H1 (cell line): ENCODE results near the gene STXBP6. TPM values are rescaled to one million over a fixed set of nuclear protein-coding genes. Genes with fewer than 3 reads are reported as not detected.

Experiments used
- CTCF ChIA-PET: fragments of 300-600 bp; sonication (Branson Sonifier 250); formaldehyde crosslinking; loops from one replicate; lab custom pipeline; 2021; ENCODE audit not compliant: partially characterized antibody; lab: Charles Lee
- POLR2A ChIA-PET: fragments of 300-600 bp; sonication (Branson Sonifier 250); formaldehyde crosslinking; loops from one replicate; lab custom pipeline; 2021; ENCODE audit warnings: inconsistent platforms; ENCODE audit not compliant: partially characterized antibody; lab: Charles Lee
- DNase-seq, 2 experiments: peaks; one replicate each; pipeline versions ENCODE4 v3.0.0 to v3.0.0-alpha.2; 2010 to 2022; ENCODE audit warnings: low spot score in 2 of 2, low read depth in 1 of 2, mixed read lengths in 1 of 2
- FAIRE-seq: peaks from 2 replicates; lab custom pipeline; 2011; peaks lifted over from hg19 to GRCh38; lab: Jason Lieb, UNC
- H2AFZ ChIP-seq: 2 replicates; pipeline ENCODE4 v1.8.1; 2012; ENCODE audit warnings: low read length, inconsistent platforms
- H2AK5ac ChIP-seq: 2 replicates; pipeline ENCODE4 v1.6.1; 2013; ENCODE audit warnings: low read depth, low read length
- H2BK120ac ChIP-seq: replicated peaks from 2 replicates; pipeline ENCODE3; 2013; ENCODE audit warnings: low read depth, low read length, inconsistent platforms
- H2BK12ac ChIP-seq: 2 replicates; pipeline ENCODE4 v1.6.1; 2013; ENCODE audit warnings: low read depth, low read length
- H2BK15ac ChIP-seq: 2 replicates; pipeline ENCODE4 v1.6.1; 2013; ENCODE audit warnings: low read length
- H2BK20ac ChIP-seq: 2 replicates; pipeline ENCODE4 v1.6.1; 2013; ENCODE audit warnings: low read length
- H2BK5ac ChIP-seq: 2 replicates; pipeline ENCODE4 v1.6.1; 2013; ENCODE audit warnings: low read depth, low read length
- H3K14ac ChIP-seq: 2 replicates; pipeline ENCODE4 v1.6.1; 2013; ENCODE audit warnings: inconsistent platforms; ENCODE audit not compliant: insufficient read length
- H3K18ac ChIP-seq: 2 replicates; pipeline ENCODE4 v1.6.1; 2013; ENCODE audit warnings: low read length; ENCODE audit errors: extremely low read depth
- H3K23ac ChIP-seq: 2 replicates; pipeline ENCODE4 v1.6.1; 2013; ENCODE audit warnings: inconsistent platforms; ENCODE audit not compliant: insufficient read length
- H3K23me2 ChIP-seq: 2 replicates; pipeline ENCODE4 v1.6.1; 2013; ENCODE audit warnings: low read depth, low read length
- H3K27ac ChIP-seq: 2 replicates; pipeline ENCODE4 v1.6.1; 2011; ENCODE audit warnings: low read depth, low read length, inconsistent platforms
- H3K27me3 ChIP-seq, 4 experiments: replicated peaks in 1 of 4; 1 replicate in 1 of 4; 2 replicates in 3 of 4; pipeline versions ENCODE4 v1.6.1 to v1.8.1; 2011 to 2013; ENCODE audit warnings: low read length in 3 of 4, mild to moderate bottlenecking in 3 of 4, inconsistent platforms in 2 of 4, mixed read lengths in 2 of 4, moderate library complexity in 1 of 4; ENCODE audit not compliant: control insufficient read depth in 3 of 4, insufficient read depth in 3 of 4; ENCODE audit errors: extremely low read depth in 1 of 4
- H3K36me3 ChIP-seq, 4 experiments: 2 replicates each; pipeline versions ENCODE4 v1.6.1 to v1.8.1; 2011 to 2013; ENCODE audit warnings: mild to moderate bottlenecking in 4 of 4, low read length in 3 of 4, moderate library complexity in 2 of 4, control low read depth in 1 of 4, inconsistent platforms in 1 of 4; ENCODE audit not compliant: insufficient read depth in 4 of 4, control insufficient read depth in 2 of 4
- H3K4ac ChIP-seq: replicated peaks from 2 replicates; pipeline ENCODE3; 2013; ENCODE audit warnings: low read length, low read depth, mixed read lengths, inconsistent platforms; ENCODE audit not compliant: insufficient read length
- H3K4me1 ChIP-seq, 4 experiments: replicated peaks in 1 of 4; 1 replicate in 1 of 4; 2 replicates in 3 of 4; pipeline versions ENCODE4 v1.6.1 to v1.8.1; 2011 to 2013; ENCODE audit warnings: low read length in 3 of 4, inconsistent platforms in 2 of 4, mixed read lengths in 1 of 4; ENCODE audit not compliant: insufficient read depth in 4 of 4, control insufficient read depth in 3 of 4
- H3K4me2 ChIP-seq, 2 experiments: 2 replicates each; pipeline versions ENCODE4 v1.6.1 to v1.8.1; 2011 to 2013; ENCODE audit warnings: low read depth in 2 of 2, low read length in 2 of 2, control low read depth in 1 of 2, inconsistent platforms in 1 of 2, mild to moderate bottlenecking in 1 of 2; ENCODE audit not compliant: insufficient read depth in 1 of 2
- H3K4me3 ChIP-seq, 4 experiments: fragments of 200-600, 300-600 bp in 1 of 4; sonication (generic), shearing (Covaris generic), sonication (Bioruptor Twin) in 1 of 4; 2 replicates each; pipeline versions ENCODE4 v1.5.1 to v1.8.1; 2011 to 2016; ENCODE audit warnings: low read length in 4 of 4, low read depth in 3 of 4, control low read depth in 2 of 4, inconsistent platforms in 2 of 4, mild to moderate bottlenecking in 2 of 4, mixed read lengths in 1 of 4, moderate library complexity in 1 of 4; ENCODE audit not compliant: insufficient read depth in 2 of 4; ENCODE audit errors: extremely low read depth in 1 of 4
- H3K56ac ChIP-seq: replicated peaks from 2 replicates; pipeline ENCODE3; 2013; ENCODE audit warnings: low read depth, mild to moderate bottlenecking, mixed read lengths, low read length, inconsistent platforms; ENCODE audit not compliant: insufficient read length
- H3K79me1 ChIP-seq: 2 replicates; pipeline ENCODE4 v1.6.1; 2013; ENCODE audit warnings: low read depth, low read length, control low read depth
- H3K79me2 ChIP-seq, 2 experiments: 2 replicates each; pipeline versions ENCODE4 v1.6.1 to v1.8.1; 2012 to 2013; ENCODE audit warnings: low read length in 2 of 2, mild to moderate bottlenecking in 2 of 2, inconsistent platforms in 1 of 2; ENCODE audit not compliant: insufficient read depth in 2 of 2, control insufficient read depth in 1 of 2
- H3K9ac ChIP-seq, 4 experiments: replicated peaks in 1 of 4; 1 replicate in 1 of 4; 2 replicates in 3 of 4; pipeline versions ENCODE4 v1.6.1 to v1.8.1; 2011 to 2013; ENCODE audit warnings: low read depth in 3 of 4, low read length in 3 of 4, control low read depth in 2 of 4, mild to moderate bottlenecking in 2 of 4, moderate library complexity in 2 of 4, inconsistent platforms in 1 of 4; ENCODE audit errors: extremely low read depth in 1 of 4
- H3K9me3 ChIP-seq, 2 experiments: 2 replicates each; pipeline versions ENCODE4 v1.6.1 to v1.8.1; 2012 to 2013; ENCODE audit warnings: mild to moderate bottlenecking in 2 of 2, moderate library complexity in 2 of 2, control low read depth in 1 of 2, inconsistent platforms in 1 of 2, low read depth in 1 of 2, low read length in 1 of 2, mixed read lengths in 1 of 2; ENCODE audit not compliant: insufficient read depth in 2 of 2
- H4K20me1 ChIP-seq, 2 experiments: replicated peaks in 1 of 2; 2 replicates each; pipeline versions ENCODE3 to v1.8.1; 2011 to 2013; ENCODE audit warnings: inconsistent platforms in 2 of 2, low read length in 2 of 2, mild to moderate bottlenecking in 1 of 2; ENCODE audit not compliant: insufficient read depth in 2 of 2, control insufficient read depth in 1 of 2
- H4K5ac ChIP-seq: 2 replicates; pipeline ENCODE4 v1.6.1; 2013; ENCODE audit warnings: low read length, low read depth, mixed read lengths, inconsistent platforms; ENCODE audit not compliant: insufficient read length
- H4K8ac ChIP-seq: 2 replicates; pipeline ENCODE4 v1.8.0; 2013; ENCODE audit warnings: mild to moderate bottlenecking, moderate library complexity, low read length, inconsistent platforms; ENCODE audit not compliant: insufficient read depth; ENCODE audit errors: extremely low read depth
- H4K91ac ChIP-seq: replicated peaks from 2 replicates; pipeline ENCODE3; 2013; ENCODE audit warnings: low read length, mixed read lengths, inconsistent platforms; ENCODE audit not compliant: insufficient read length
- BRCA1 ChIP-seq: IDR thresholded peaks from 2 replicates; pipeline ENCODE4 v1.6.1; 2012; ENCODE audit warnings: low read depth, low read length, improper control_type of control experiment
- CEBPB ChIP-seq: IDR thresholded peaks from 2 replicates; pipeline ENCODE4 v1.6.1; 2012; ENCODE audit warnings: low read depth, low read length
- EGR1 ChIP-seq: IDR thresholded peaks from 2 replicates; pipeline ENCODE4 v1.6.1; 2011; ENCODE audit warnings: low read depth, low read length, borderline replicate concordance
- KDM4A ChIP-seq: IDR thresholded peaks from one replicate; pipeline ENCODE4 v1.7.1; 2012; ENCODE audit warnings: low read depth, mild to moderate bottlenecking, moderate library complexity, low read length, inconsistent platforms; ENCODE audit not compliant: severe bottlenecking
- MAFK ChIP-seq: IDR thresholded peaks from 2 replicates; pipeline ENCODE4 v1.6.1; 2012; ENCODE audit warnings: low read depth, mild to moderate bottlenecking, improper control_type of control experiment, low read length
- NRF1 ChIP-seq: IDR thresholded peaks from 2 replicates; pipeline ENCODE4 v1.6.1; 2011; ENCODE audit warnings: mild to moderate bottlenecking, low read depth, low read length, improper control_type of control experiment
- POLR2AphosphoS5 ChIP-seq: IDR thresholded peaks from 2 replicates; pipeline ENCODE4 v1.6.1; 2011; ENCODE audit warnings: low read depth, low read length
- SAP30 ChIP-seq: fragments of 300-600 bp; sonication (generic); IDR thresholded peaks from 2 replicates; pipeline ENCODE4 v1.7.1; 2012; ENCODE audit warnings: low read length, moderate library complexity, mild to moderate bottlenecking, inconsistent platforms; ENCODE audit not compliant: insufficient read depth, insufficient replicate concordance
- SIRT6 ChIP-seq: IDR thresholded peaks from one replicate; pipeline ENCODE4 v1.7.1; 2012; ENCODE audit warnings: low read length, inconsistent platforms
- SIX5 ChIP-seq: IDR thresholded peaks from 2 replicates; pipeline ENCODE4 v1.6.1; 2011; ENCODE audit warnings: mild to moderate bottlenecking, low read depth, low read length
- SP1 ChIP-seq: IDR thresholded peaks from 2 replicates; pipeline ENCODE4 v1.6.1; 2011; ENCODE audit warnings: low read depth, low read length
- TBP ChIP-seq: IDR thresholded peaks from 2 replicates; pipeline ENCODE4 v1.6.1; 2011; ENCODE audit warnings: low read depth, low read length, improper control_type of control experiment
- TCF12 ChIP-seq: IDR thresholded peaks from 2 replicates; pipeline ENCODE4 v1.6.1; 2011; ENCODE audit warnings: low read depth, mild to moderate bottlenecking, low read length
- TEAD4 ChIP-seq: IDR thresholded peaks from 2 replicates; pipeline ENCODE4 v1.6.1; 2012; ENCODE audit warnings: low read depth, low read length, inconsistent platforms, mixed read lengths
- ZNF274 ChIP-seq: IDR thresholded peaks from 2 replicates; pipeline ENCODE4 v1.7.0; 2012; ENCODE audit warnings: low read length, borderline replicate concordance; ENCODE audit errors: extremely low read depth
- WGBS, 2 experiments: shearing (Covaris generic) in 1 of 2; methylation state at CpG; one replicate each; pipeline versions ENCODE4 v1.1.6 to v1.1.7; 2013 to 2015; ENCODE audit warnings: low lambda C conversion rate in 2 of 2, mixed read lengths in 2 of 2, inconsistent platforms in 1 of 2, low coverage in 1 of 2, missing lambda C conversion rate in 1 of 2; ENCODE audit not compliant: insufficient replicate concordance in 2 of 2, insufficient coverage in 1 of 2, insufficient read length in 1 of 2; ENCODE audit errors: extremely low coverage in 1 of 2, missing lambda C conversion rate in 1 of 2; 5-methylcytosine and 5-hydroxymethylcytosine counted together
- polyA plus RNA-seq, 7 experiments: library from polyadenylated mRNA; depleted of rRNA in 3 of 7; stranded (reverse) in 5 of 7; unstranded in 2 of 7; fragments of >200 nt in 5 of 7; fragments of 200-250 nt in 2 of 7; gene quantifications; 1 replicate in 5 of 7; 2 replicates in 1 of 7; 4 replicates in 1 of 7; pipeline versions ENCODE4 v1.2.1 to v1.2.3, GENCODE V29; 2011 to 2013; ENCODE audit warnings: missing spikeins in 2 of 7, mixed read lengths in 2 of 7
- total RNA-seq: library from RNA; stranded (reverse); fragmentation: NEBNext Ultra II Directional; extraction: Animal tissue kit (Norgen Biotek cat#: 25700); gene quantifications from 2 replicates; pipeline ENCODE4 v1.2.1, GENCODE V29; 2021

The STXBP6 gene
- total and polyA plus RNA-seq, 2 of the 8 experiments (the other 6 are each of a cell fraction or from before 2014, with no cell fraction given): 9.4 to 18.1 TPM

GRCh38 chr14:25044106-25044698 is 5.7 kb downstream of the STXBP6 start:
- Histone ChIP-seq H2BK20ac (no peak overlapping the region), H3K27me3 (peaks cover 4 to 18% (median 13%) of the 10 kb centered on the region in 4 experiments), H3K79me2 (0 out of 4 replicates have a peak, but pooled peaks cover 2 to 3% of the 10 kb centered on the region in 2 experiments), H2BK5ac (no peak overlapping the region), H3K18ac (no peak overlapping the region), H2BK120ac (no peak overlapping the region), H3K23ac (no peak overlapping the region), H3K23me2 (peaks cover 5% of the 10 kb centered on the region; the same call in 1 of the 2 replicates), H3K27ac (no peak overlapping the region), H3K79me1 (no peaks in the 10 kb centered on the region), H3K14ac (no peak overlapping the region), H2BK12ac (no peak overlapping the region), H4K5ac (no peak overlapping the region), H3K4ac (no peak overlapping the region), H3K56ac (no peak overlapping the region), H3K4me2 (no peak overlapping the region), H2AK5ac (no peak overlapping the region), H4K20me1 (no peaks in the 10 kb centered on the region), H4K91ac (no peak overlapping the region), H3K9ac (no peak overlapping the region), H2BK15ac (no peak overlapping the region), H3K36me3 (no peaks in the 10 kb centered on the region), H3K4me1 (peaks cover 0 to 5% (median 0%) of the 10 kb centered on the region in 4 experiments; a peak in 2 of 7 replicates), H4K8ac (no peak overlapping the region), H3K4me3 (no peak overlapping the region), H3K9me3 (no peaks in the 10 kb centered on the region), H2AFZ (no peak overlapping the region)
- CTCF ChIA-PET: interaction anchor here (0.8 to 5.1 kb wide), 3 partner anchors 83 to 239 kb away, joined by 3 to 39 read pairs (median 3); no protein-coding TSS in a partner anchor
- DNase-seq (no peak), FAIRE-seq (no peak)
- WGBS, 2 experiments: 95% methylated on average over 7 of the region's 7 CpGs; no CpG with 5 or more reads in 1 of the 2 experiments
- POLR2A ChIA-PET: no interaction called here
- no peak for TF ChIP-seq BRCA1
- TF ChIP-seq KDM4A: no peak
- TF ChIP-seq SP1: no peak
- TF ChIP-seq CEBPB: no peak
- TF ChIP-seq MAFK: no peak
- no peak for TF ChIP-seq SAP30
- TF ChIP-seq POLR2AphosphoS5: no peak
- TF ChIP-seq TEAD4: no peak
- no peak for TF ChIP-seq NRF1
- no peak for TF ChIP-seq TBP
- no peak for TF ChIP-seq SIRT6
- no peak for TF ChIP-seq EGR1
- no peak for TF ChIP-seq TCF12
- TF ChIP-seq SIX5: no peak
- no peak for TF ChIP-seq ZNF274
